ENCODE results near the gene GATA2.

GRCh38 chr3:128461731-128462130 is 31.3 kb downstream of the GATA2 start:
- no peak for TF ChIP-seq GATA2 (IDR thresholded peaks at IDR 0.05; ENCODE audit: low read depth, low read length)
- no peak for TF ChIP-seq GATA3 (IDR thresholded peaks at IDR 0.05; ENCODE audit: low read depth, low read length)
